VCaP (cell line): ENCODE data around the gene TRIO.

Experiments used
- H3K27ac ChIP-seq: fragments of 450-650 bp; 2 replicates; pipeline ENCODE4 v1.5.1; 2017
- TF ChIP-seq, protein P1 (sequence below): fragments of 450-650 bp; conservative IDR thresholded peaks from 2 replicates; pipeline ENCODE4 v1.5.1; 2017; ENCODE audit warnings: mild to moderate bottlenecking, moderate library complexity

Gene TRIO

DNA sequence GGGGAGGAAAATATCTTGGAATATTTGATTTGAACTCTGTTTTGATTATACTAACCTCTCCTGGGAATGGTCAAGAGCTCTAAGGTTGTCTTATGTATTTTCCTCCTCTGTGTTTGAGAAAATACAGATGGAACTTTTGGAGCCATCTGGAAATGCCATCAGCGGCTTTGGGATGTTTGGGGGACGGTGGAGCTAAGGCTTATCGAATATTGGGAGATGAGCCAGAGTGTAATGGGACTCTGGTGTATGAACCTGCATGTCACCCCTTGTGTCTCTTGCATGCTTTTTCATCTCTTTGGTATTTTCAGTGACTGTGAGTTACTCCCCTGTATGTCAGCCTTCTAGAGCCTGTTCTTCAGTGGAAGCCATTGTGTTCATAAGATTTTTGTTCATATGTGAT lies 258.5 kb downstream of the TRIO start:
- TF ChIP-seq, protein P1, sequence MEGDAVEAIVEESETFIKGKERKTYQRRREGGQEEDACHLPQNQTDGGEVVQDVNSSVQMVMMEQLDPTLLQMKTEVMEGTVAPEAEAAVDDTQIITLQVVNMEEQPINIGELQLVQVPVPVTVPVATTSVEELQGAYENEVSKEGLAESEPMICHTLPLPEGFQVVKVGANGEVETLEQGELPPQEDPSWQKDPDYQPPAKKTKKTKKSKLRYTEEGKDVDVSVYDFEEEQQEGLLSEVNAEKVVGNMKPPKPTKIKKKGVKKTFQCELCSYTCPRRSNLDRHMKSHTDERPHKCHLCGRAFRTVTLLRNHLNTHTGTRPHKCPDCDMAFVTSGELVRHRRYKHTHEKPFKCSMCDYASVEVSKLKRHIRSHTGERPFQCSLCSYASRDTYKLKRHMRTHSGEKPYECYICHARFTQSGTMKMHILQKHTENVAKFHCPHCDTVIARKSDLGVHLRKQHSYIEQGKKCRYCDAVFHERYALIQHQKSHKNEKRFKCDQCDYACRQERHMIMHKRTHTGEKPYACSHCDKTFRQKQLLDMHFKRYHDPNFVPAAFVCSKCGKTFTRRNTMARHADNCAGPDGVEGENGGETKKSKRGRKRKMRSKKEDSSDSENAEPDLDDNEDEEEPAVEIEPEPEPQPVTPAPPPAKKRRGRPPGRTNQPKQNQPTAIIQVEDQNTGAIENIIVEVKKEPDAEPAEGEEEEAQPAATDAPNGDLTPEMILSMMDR: no peak

GRCh38 chr5:14402424-14402823 lies 259.3 kb downstream of the TRIO start:
- no peak overlapping the region for H3K27ac ChIP-seq
- TF ChIP-seq, protein P1: no peak

More for the DNA sequence above, 258.5 kb downstream of the TRIO start:
- no peak overlapping the region for H3K27ac ChIP-seq

DNA sequence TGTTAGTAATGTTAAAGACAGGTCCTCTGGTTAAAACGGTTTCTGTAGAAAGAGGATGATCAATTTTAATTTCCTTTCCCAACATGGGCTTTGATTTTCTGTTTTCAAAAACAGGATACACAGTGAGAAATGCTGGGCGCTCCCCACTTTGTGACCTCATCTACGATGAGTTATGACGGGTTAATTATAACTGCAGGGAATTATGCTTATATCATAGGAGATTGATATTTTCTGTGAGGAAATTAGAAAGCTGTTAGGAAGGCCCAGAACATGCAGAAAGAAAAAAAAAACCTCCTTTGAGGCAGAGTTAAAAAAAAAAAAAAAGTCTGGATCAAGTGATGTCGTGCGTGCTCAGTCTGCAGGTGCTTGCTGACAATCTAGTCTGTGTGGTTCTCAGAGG lies 261.6 kb downstream of the TRIO start:
- no peak overlapping the region for H3K27ac ChIP-seq
- TF ChIP-seq, protein P1: no peak

DNA sequence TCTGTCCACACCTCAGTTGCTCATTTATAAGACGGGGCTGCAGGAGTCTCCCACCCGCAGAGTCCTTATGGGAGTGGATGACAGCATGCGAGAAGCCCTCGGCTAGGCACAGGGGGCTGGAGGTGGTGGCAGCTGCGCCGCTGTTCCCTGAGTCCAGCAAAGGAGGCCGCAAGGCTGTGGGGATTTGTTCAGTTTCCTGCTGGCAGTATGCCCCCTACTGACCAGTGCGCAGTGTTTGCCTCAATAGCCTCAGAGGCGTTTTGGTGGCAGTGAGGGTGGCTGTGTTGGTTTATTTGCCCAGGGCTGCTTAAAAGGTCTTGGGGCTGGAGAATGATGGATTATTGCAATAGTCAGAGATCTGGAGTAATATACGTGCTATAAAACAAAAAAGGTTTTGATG lies 262.1 kb downstream of the TRIO start:
- TF ChIP-seq, protein P1: peak; percentile 46
- no peak overlapping the region for H3K27ac ChIP-seq

- TF ChIP-seq, protein P1: no peak
- H3K27ac ChIP-seq: no peak overlapping the region
These were observed 262.8 kb downstream of the TRIO start for GRCh38 chr5:14405706-14406553.

- H3K27ac ChIP-seq: no peak overlapping the region
- TF ChIP-seq, protein P1: no peak
These were observed 263.4 kb downstream of the TRIO start for GRCh38 chr5:14406554-14406849.

DNA sequence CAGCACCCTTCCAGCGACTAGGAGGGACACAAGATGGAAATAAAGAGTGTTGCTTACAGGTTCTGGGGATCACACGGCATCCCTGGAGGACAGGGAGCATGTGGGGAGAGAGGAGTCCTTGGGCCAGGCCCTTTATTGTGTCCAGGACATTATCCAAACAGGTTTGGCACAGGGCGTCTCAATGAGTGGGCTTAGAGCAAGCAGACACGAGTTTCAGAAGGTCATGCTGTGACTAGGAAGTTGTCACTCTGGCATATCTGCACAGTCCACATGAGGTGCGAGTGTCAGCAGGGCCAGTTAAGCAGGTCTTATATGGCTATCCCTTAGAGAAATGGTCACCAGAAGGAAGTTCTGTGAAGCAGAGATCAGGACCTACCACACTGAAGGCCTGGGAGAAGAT lies 263.9 kb downstream of the TRIO start:
- TF ChIP-seq, protein P1: no peak
- H3K27ac ChIP-seq: no peak overlapping the region
